ENCODE measurements around the gene SGIP1. TPM values are rescaled to one million over a fixed set of nuclear protein-coding genes. Genes with fewer than 3 reads are reported as not detected.

The SGIP1 gene
- total and polyA plus RNA-seq, 2 of the 8 experiments (the other 6 are each of a cell fraction or from before 2014, with no cell fraction given), result 1.4 to 2.1 TPM

GRCh38 chr1:66704177-66704875 is 170.4 kb downstream of the SGIP1 start:
- FAIRE-seq, result no peak
- Histone ChIP-seq H2BK20ac (ENCODE audit: low read length) (no peak overlapping the region), H3K18ac (ENCODE audit: extremely low read depth, low read length) (no peak overlapping the region)
- TF ChIP-seq RAD21 (IDR thresholded peaks at IDR 0.05 in 1 of 2, conservative IDR thresholded peaks at IDR 0.05 in 1 of 2; ENCODE audit: low read depth in 2 of 2, low read length in 2 of 2) (no peak), RXRA (IDR thresholded peaks at IDR 0.05; ENCODE audit: insufficient read depth, low read depth, low read length) (no peak), CBX5 (IDR thresholded peaks at IDR 0.05; ENCODE audit: low read depth, low read length) (no peak), FOSL1 (IDR thresholded peaks at IDR 0.05; ENCODE audit: insufficient read depth, low read depth, low read length) (no peak), KDM5A (IDR thresholded peaks at IDR 0.05; ENCODE audit: low read length) (no peak), MAX (IDR thresholded peaks at IDR 0.05) (no peak), RNF2 (IDR thresholded peaks at IDR 0.05; ENCODE audit: borderline replicate concordance, low read depth, low read length, missing control alignments, poor library complexity, severe bottlenecking) (no peak), SP1 (IDR thresholded peaks at IDR 0.05; ENCODE audit: low read depth, low read length) (no peak), CHD2 (IDR thresholded peaks at IDR 0.05; ENCODE audit: low read length) (no peak), SIRT6 (IDR thresholded peaks at IDR 0.05; ENCODE audit: low read length) (no peak), ASH2L (IDR thresholded peaks at IDR 0.05; ENCODE audit: low read length) (no peak)

More at GRCh38 chr1:66704177-66704875, 170.4 kb downstream of the SGIP1 start:
- Histone ChIP-seq H2BK5ac (ENCODE audit: low read depth, low read length) (no peak overlapping the region), H3K23me2 (ENCODE audit: low read depth, low read length) (no peaks in the 10 kb centered on the region), H3K79me1 (ENCODE audit: low read depth, low read length) (no peaks in the 10 kb centered on the region), H3K36me3 (ENCODE audit: control insufficient read depth in 2 of 4, insufficient read depth in 4 of 4, low read length in 3 of 4) (no peaks in the 10 kb centered on the region), H2BK15ac (ENCODE audit: low read length) (no peak overlapping the region), H3K27me3 (replicated peaks in 1 of 4; ENCODE audit: control insufficient read depth in 3 of 4, extremely low read depth in 1 of 4, insufficient read depth in 3 of 4, low read length in 3 of 4) (peaks cover 0 to 1% (median 0%) of the 10 kb centered on the region in 4 experiments; a peak in 1 of 7 replicates), H4K8ac (ENCODE audit: extremely low read depth, insufficient read depth, low read length) (no peak overlapping the region), H3K9ac (replicated peaks in 1 of 4; ENCODE audit: extremely low read depth in 1 of 4, low read depth in 3 of 4, low read length in 3 of 4) (no peak overlapping the region), H2AK5ac (ENCODE audit: low read depth, low read length) (no peak overlapping the region), H3K79me2 (ENCODE audit: control insufficient read depth in 1 of 2, insufficient read depth in 2 of 2, low read length in 2 of 2) (no peaks in the 10 kb centered on the region), H3K14ac (ENCODE audit: insufficient read length) (no peak overlapping the region), H3K4ac (replicated peaks; ENCODE audit: insufficient read length, low read depth, low read length) (no peak overlapping the region), H3K4me2 (ENCODE audit: insufficient read depth in 1 of 2, low read depth in 2 of 2, low read length in 2 of 2) (no peak overlapping the region), H3K27ac (ENCODE audit: low read depth, low read length) (no peak overlapping the region), H4K5ac (ENCODE audit: insufficient read length, low read depth, low read length) (no peak overlapping the region), H3K4me1 (replicated peaks in 1 of 4; ENCODE audit: control insufficient read depth in 3 of 4, insufficient read depth in 4 of 4, low read length in 3 of 4) (no peaks in the 10 kb centered on the region), H4K91ac (replicated peaks; ENCODE audit: insufficient read length, low read length) (no peak overlapping the region), H2BK12ac (ENCODE audit: low read depth, low read length) (no peak overlapping the region), H2BK120ac (replicated peaks; ENCODE audit: low read depth, low read length) (no peak overlapping the region), H2AFZ (ENCODE audit: low read length) (no peak overlapping the region), H3K4me3 (ENCODE audit: extremely low read depth in 1 of 4, insufficient read depth in 2 of 4, low read depth in 3 of 4, low read length in 4 of 4) (no peak overlapping the region), H4K20me1 (replicated peaks in 1 of 2; ENCODE audit: control insufficient read depth in 1 of 2, insufficient read depth in 2 of 2, low read length in 2 of 2) (no peaks in the 10 kb centered on the region), H3K23ac (ENCODE audit: insufficient read length) (no peak overlapping the region), H3K56ac (replicated peaks; ENCODE audit: insufficient read length, low read depth, low read length) (no peak overlapping the region), H3K9me3 (ENCODE audit: insufficient read depth in 2 of 2, low read depth in 1 of 2, low read length in 1 of 2) (no peaks in the 10 kb centered on the region)
- CTCF ChIA-PET (ENCODE audit: partially characterized antibody), result interaction anchor here (0.6 kb wide), 2 partner anchors 72 to 227 kb away, joined by 4 to 6 read pairs; no protein-coding TSS in a partner anchor
- 89% methylated on average over 4 of the region's 4 CpGs; no CpG with 5 or more reads in 1 of the 2 experiments for WGBS, 2 experiments (ENCODE audit: extremely low coverage in 1 of 2, insufficient coverage in 1 of 2, insufficient read length in 1 of 2, insufficient replicate concordance in 2 of 2, low coverage in 1 of 2, low lambda C conversion rate in 2 of 2, missing lambda C conversion rate in 1 of 2)
- POLR2A ChIA-PET (ENCODE audit: partially characterized antibody), result no interaction called here
- no peak for DNase-seq (ENCODE audit: low read depth in 1 of 2, low spot score in 2 of 2)
